IMR-90 (cell line): ENCODE measurements around the gene RGPD8. TPM values are rescaled to one million over a fixed set of nuclear protein-coding genes. Genes with fewer than 3 reads are reported as not detected.
A peak's percentile ranks its signal among the peaks of the same experiment; 100 is the strongest.

Experiments
- ATAC-seq: fragments of 200-7000 bp; cut with Tn5 transposase; 2 replicates; pipeline ENCODE4 v1.9.1; 2020; ENCODE audit warnings: low read depth, mild to moderate bottlenecking, moderate library complexity
- BruUV-seq: library from RNA; stranded (reverse); fragments of 400-500 nt; replicated peaks from 2 replicates; lab custom pipeline; 2021; lab: Mats Ljungman, UMichigan
- CTCF ChIA-PET: fragments of 300-600 bp; formaldehyde crosslinking; extraction: SDS; loops from one replicate; lab custom pipeline; 2021; ENCODE audit warnings: antibody characterized with exemption; lab: Yijun Ruan, JAX
- POLR2A ChIA-PET: fragments of 300-600 bp; sonication (Branson Sonifier 250); formaldehyde crosslinking; loops from one replicate; lab custom pipeline; 2022; ENCODE audit warnings: antibody characterized with exemption; ENCODE audit not compliant: unreplicated experiment; lab: Charles Lee
- DNase-seq: peaks from one replicate; pipeline ENCODE4 v3.0.0; 2013
- H2AFZ ChIP-seq: replicated peaks from 2 replicates; pipeline ENCODE3; 2013; ENCODE audit warnings: low read length, mild to moderate bottlenecking; ENCODE audit not compliant: poor library complexity
- H2AK5ac ChIP-seq: 2 replicates; pipeline ENCODE4 v1.6.1; 2013; ENCODE audit warnings: low read depth, low read length, inconsistent platforms
- H2AK9ac ChIP-seq: replicated peaks from 2 replicates; pipeline ENCODE3; 2013; ENCODE audit warnings: mild to moderate bottlenecking, low read depth, low read length, moderate library complexity; ENCODE audit not compliant: poor library complexity
- H2BK120ac ChIP-seq: 2 replicates; pipeline ENCODE4 v1.6.1; 2013; ENCODE audit warnings: low read depth, low read length, inconsistent platforms
- H2BK15ac ChIP-seq: 3 replicates; pipeline ENCODE4 v1.6.1; 2013; ENCODE audit warnings: low read depth, low read length, inconsistent platforms
- H2BK20ac ChIP-seq: 2 replicates; pipeline ENCODE4 v1.6.1; 2013; ENCODE audit warnings: low read depth, mild to moderate bottlenecking, inconsistent platforms, low read length, moderate library complexity
- H2BK5ac ChIP-seq: 2 replicates; pipeline ENCODE4 v1.6.1; 2013; ENCODE audit warnings: mild to moderate bottlenecking, low read depth, low read length, inconsistent platforms; ENCODE audit not compliant: poor library complexity, severe bottlenecking
- H3K14ac ChIP-seq: replicated peaks from 2 replicates; pipeline ENCODE4 v1.6.1; 2013; ENCODE audit warnings: low read depth, low read length, inconsistent platforms
- H3K18ac ChIP-seq: 2 replicates; pipeline ENCODE4 v1.6.1; 2013; ENCODE audit warnings: low read depth, low read length, control low read depth
- H3K23ac ChIP-seq: 2 replicates; pipeline ENCODE4 v1.6.1; 2013; ENCODE audit warnings: low read depth, low read length, inconsistent platforms
- H3K27ac ChIP-seq: 2 replicates; pipeline ENCODE4 v1.5.1; 2013; ENCODE audit warnings: mild to moderate bottlenecking, control low read depth, low read length; ENCODE audit not compliant: insufficient read depth
- H3K27me3 ChIP-seq: 2 replicates; pipeline ENCODE4 v1.6.1; 2013; ENCODE audit warnings: low read length; ENCODE audit not compliant: control insufficient read depth, insufficient read depth
- H3K36me3 ChIP-seq: 2 replicates; pipeline ENCODE4 v1.6.1; 2013; ENCODE audit warnings: low read length, mixed read lengths; ENCODE audit not compliant: control insufficient read depth, insufficient read depth
- H3K4ac ChIP-seq: 2 replicates; pipeline ENCODE4 v1.6.1; 2013; ENCODE audit warnings: low read depth, low read length, inconsistent platforms
- H3K4me1 ChIP-seq: 2 replicates; pipeline ENCODE4 v1.6.1; 2013; ENCODE audit warnings: low read length, mixed read lengths; ENCODE audit not compliant: control insufficient read depth, insufficient read depth
- H3K4me2 ChIP-seq: 2 replicates; pipeline ENCODE4 v1.6.1; 2013; ENCODE audit warnings: low read depth, mild to moderate bottlenecking, control low read depth, low read length, moderate library complexity
- H3K4me3 ChIP-seq: 2 replicates; pipeline ENCODE4 v1.5.1; 2013; ENCODE audit warnings: low read depth, mild to moderate bottlenecking, control low read depth, low read length, moderate library complexity; ENCODE audit not compliant: insufficient read depth
- H3K56ac ChIP-seq: 2 replicates; pipeline ENCODE4 v1.6.1; 2013; ENCODE audit warnings: low read length, inconsistent platforms; ENCODE audit not compliant: insufficient read depth; ENCODE audit errors: extremely low read depth
- H3K79me1 ChIP-seq, 2 experiments: 2 replicates each; pipeline ENCODE4 v1.6.1; 2013; ENCODE audit warnings: low read length in 2 of 2, inconsistent platforms in 1 of 2, low read depth in 1 of 2
- H3K9ac ChIP-seq: 2 replicates; pipeline ENCODE4 v1.6.1; 2013; ENCODE audit warnings: low read depth, low read length, control low read depth
- H3K9me1 ChIP-seq: 2 replicates; pipeline ENCODE4 v1.6.1; 2013; ENCODE audit warnings: low read length, inconsistent platforms; ENCODE audit not compliant: insufficient read depth
- H3K9me3 ChIP-seq: 2 replicates; pipeline ENCODE4 v1.6.1; 2013; ENCODE audit warnings: low read length; ENCODE audit not compliant: control insufficient read depth, insufficient read depth
- H4K20me1 ChIP-seq: 2 replicates; pipeline ENCODE4 v1.6.1; 2013; ENCODE audit warnings: low read length, inconsistent platforms; ENCODE audit not compliant: insufficient read depth
- H4K5ac ChIP-seq: 2 replicates; pipeline ENCODE4 v1.6.1; 2013; ENCODE audit warnings: mild to moderate bottlenecking, low read depth, low read length, control low read depth
- H4K8ac ChIP-seq, 2 experiments: 2 replicates each; pipeline ENCODE4 v1.6.1; 2013; ENCODE audit warnings: low read depth in 2 of 2, low read length in 2 of 2, control low read depth in 1 of 2, inconsistent platforms in 1 of 2
- H4K91ac ChIP-seq: 2 replicates; pipeline ENCODE4 v1.6.1; 2013; ENCODE audit warnings: low read depth, low read length, inconsistent platforms; ENCODE audit not compliant: insufficient read depth
- BHLHE40 ChIP-seq: fragments of 150-350 bp; IDR thresholded peaks from 2 replicates; pipeline ENCODE4 v1.6.1; 2016; ENCODE audit warnings: mild to moderate bottlenecking, low read depth, low read length
- CEBPB ChIP-seq: IDR thresholded peaks from 2 replicates; pipeline ENCODE4 v1.6.1; 2012; ENCODE audit warnings: low read depth, low read length, improper control_type of control experiment
- CHD1 ChIP-seq: IDR thresholded peaks from 2 replicates; pipeline ENCODE4 v1.6.1; 2012; ENCODE audit warnings: low read depth, low read length, improper control_type of control experiment
- MAZ ChIP-seq: IDR thresholded peaks from 2 replicates; pipeline ENCODE4 v1.6.1; 2012; ENCODE audit warnings: low read depth, mild to moderate bottlenecking, low read length, improper control_type of control experiment, moderate library complexity, borderline replicate concordance
- MXI1 ChIP-seq: IDR thresholded peaks from 2 replicates; pipeline ENCODE4 v1.6.1; 2012; ENCODE audit warnings: low read depth, mild to moderate bottlenecking, low read length, moderate library complexity, borderline replicate concordance
- NFE2L2 ChIP-seq: fragments of 150-350 bp; IDR thresholded peaks from 2 replicates; pipeline ENCODE4 v1.6.1; 2016; ENCODE audit warnings: low read depth, mild to moderate bottlenecking, low read length
- POLR2A ChIP-seq: IDR thresholded peaks from 2 replicates; pipeline ENCODE4 v1.6.1; 2012; ENCODE audit warnings: mild to moderate bottlenecking, low read depth, low read length
- RAD21 ChIP-seq: IDR thresholded peaks from 2 replicates; pipeline ENCODE4 v1.6.1; 2012; ENCODE audit warnings: low read length, improper control_type of control experiment
- WGBS, 2 experiments: methylation state at CpG; one replicate each; pipeline versions ENCODE4 v1.1.5 to v1.1.7; 2013; ENCODE audit warnings: missing lambda C conversion rate in 2 of 2; ENCODE audit not compliant: insufficient read length in 1 of 2; ENCODE audit errors: extremely low coverage in 2 of 2; 5-methylcytosine and 5-hydroxymethylcytosine counted together
- dilution Hi-C: fragments of 300-500 bp; cut with HindIII; formaldehyde crosslinking; loops from one replicate; pipeline ENCODE4 v1.14.3; 2018; ENCODE audit warnings: low sequenced_read_pairs; ENCODE audit not compliant: unreplicated experiment
- in situ Hi-C: fragments of 300-500 bp; cut with MboI; formaldehyde crosslinking; loops from 3 replicates; pipeline ENCODE4 v1.14.3; 2019; ENCODE audit warnings: low sequenced_read_pairs, inconsistent platforms, mixed read lengths
- intact Hi-C: fragments of 100-400 bp; cut with micrococcal nuclease; formaldehyde crosslinking; loops from 2 replicates; pipeline ENCODE4 v1.10.0; 2022
- polyA plus RNA-seq, 3 experiments: library from polyadenylated mRNA; depleted of rRNA; stranded (reverse); fragments of >200 nt; gene quantifications; 2 replicates each; pipeline ENCODE4 v1.2.3, GENCODE V29; 2012; ENCODE audit warnings: low replicate concordance in 1 of 3
- total RNA-seq: library from RNA; depleted of rRNA; stranded (reverse); fragments of >200 nt; gene quantifications from 2 replicates; pipeline ENCODE4 v1.2.3, GENCODE V29; 2012
- TF ChIP-seq, protein P1 (sequence below): fragments of 150-350 bp; IDR thresholded peaks from 2 replicates; pipeline ENCODE4 v1.6.1; 2016; ENCODE audit warnings: low read depth, mild to moderate bottlenecking, low read length, moderate library complexity, borderline replicate concordance

The RGPD8 gene
- total and polyA plus RNA-seq, 2 of the 4 experiments (the other 2 are of a cell fraction), result 0.67 to 4.1 TPM

DNA sequence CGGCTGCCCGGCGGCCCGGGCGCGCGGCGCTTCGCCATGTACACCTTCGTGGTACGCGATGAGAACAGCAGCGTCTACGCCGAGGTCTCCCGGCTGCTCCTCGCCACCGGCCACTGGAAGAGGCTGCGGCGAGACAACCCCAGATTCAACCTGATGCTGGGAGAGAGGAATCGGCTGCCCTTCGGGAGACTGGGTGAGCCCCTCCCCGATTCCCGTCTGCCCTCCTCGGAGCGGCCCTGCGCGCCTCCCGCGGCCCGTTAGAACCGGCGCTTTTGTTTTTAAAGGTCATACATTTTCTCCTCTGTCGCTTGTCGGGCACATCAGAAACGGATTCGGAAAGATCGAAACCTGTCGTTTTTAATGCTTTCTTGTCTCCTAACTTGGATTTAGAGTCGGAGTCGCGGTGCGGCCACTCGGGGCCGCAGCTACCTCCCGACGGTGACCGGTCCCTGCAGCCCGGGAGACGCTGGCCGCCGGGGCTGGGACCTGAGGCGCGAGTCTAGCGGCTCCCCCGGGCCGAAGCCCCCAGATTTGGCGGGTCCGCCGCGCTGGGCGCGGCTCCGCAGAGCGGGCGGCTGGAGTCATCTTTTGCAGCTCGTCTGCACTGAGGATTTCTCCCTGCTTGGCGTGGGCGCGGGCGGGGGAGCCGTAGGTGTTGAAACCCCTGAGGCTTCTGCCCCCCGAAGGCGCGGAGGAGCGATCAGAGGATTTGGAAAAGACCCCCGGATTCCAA is 49.0 kb upstream of the RGPD8 start:
- Histone ChIP-seq H3K9ac (peak overlapping the region; percentile 88), H3K56ac (peak overlapping the region; percentile 42; the same call in 1 of the 2 replicates), H4K5ac (no peak overlapping the region), H3K9me3 (no peaks in the 10 kb centered on the region), H2BK15ac (no peak overlapping the region), H2AK5ac (peak overlapping the region; percentile 73; the same call in 1 of the 2 replicates), H3K9me1 (peaks cover 12% of the 10 kb centered on the region; the same call in 1 of the 2 replicates), H3K18ac (0 out of 2 replicates have a peak overlapping the region, but pooled peaks have one; percentile 8), H2BK120ac (no peak overlapping the region), H2BK20ac (no peak overlapping the region), H3K4me2 (peak overlapping the region; percentile 97), H3K36me3 (peaks cover 5% of the 10 kb centered on the region), H4K91ac (0 out of 2 replicates have a peak overlapping the region, but pooled peaks have one; percentile 52), H4K8ac (peak overlapping the region; percentile 2 to 46; a peak in 1 of 4 replicates), H3K4ac (peak overlapping the region; percentile 76), H4K20me1 (peaks cover 8% of the 10 kb centered on the region), H3K27ac (peak overlapping the region; percentile 74), H2AFZ (peak overlapping the region; percentile 96), H3K23ac (peak overlapping the region; percentile 97), H2BK5ac (peak overlapping the region; percentile 71), H3K4me3 (peak overlapping the region; percentile 94), H2AK9ac (peak overlapping the region; percentile 97), H3K27me3 (no peaks in the 10 kb centered on the region), H3K79me1 (peaks cover 23 to 42% of the 10 kb centered on the region in 2 experiments), H3K14ac (peak overlapping the region; percentile 97), H3K4me1 (peaks cover 2% of the 10 kb centered on the region; the same call in 1 of the 2 replicates)
- DNase-seq (peak; percentile 42), ATAC-seq (peak; percentile 32)
- POLR2A ChIA-PET, result interaction anchor here (0.6 kb wide), 1 partner anchor 102 kb away, joined by 6 read pairs; no protein-coding TSS in a partner anchor
- CTCF ChIA-PET, result no interaction called here
- intact Hi-C loops (loop anchor here (5.0 kb wide), 1 partner anchor 225 kb away; the partner anchor contains the start of gene ZC3H8), in situ Hi-C loops (no loop called here), dilution Hi-C loops (no loop called here)
- no peak for TF ChIP-seq CEBPB
- TF ChIP-seq RAD21, result no peak
- TF ChIP-seq, protein P1, sequence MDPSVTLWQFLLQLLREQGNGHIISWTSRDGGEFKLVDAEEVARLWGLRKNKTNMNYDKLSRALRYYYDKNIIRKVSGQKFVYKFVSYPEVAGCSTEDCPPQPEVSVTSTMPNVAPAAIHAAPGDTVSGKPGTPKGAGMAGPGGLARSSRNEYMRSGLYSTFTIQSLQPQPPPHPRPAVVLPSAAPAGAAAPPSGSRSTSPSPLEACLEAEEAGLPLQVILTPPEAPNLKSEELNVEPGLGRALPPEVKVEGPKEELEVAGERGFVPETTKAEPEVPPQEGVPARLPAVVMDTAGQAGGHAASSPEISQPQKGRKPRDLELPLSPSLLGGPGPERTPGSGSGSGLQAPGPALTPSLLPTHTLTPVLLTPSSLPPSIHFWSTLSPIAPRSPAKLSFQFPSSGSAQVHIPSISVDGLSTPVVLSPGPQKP, result no peak
- no peak; the same call in 1 of the 2 replicates for TF ChIP-seq POLR2A
- no peak for TF ChIP-seq MXI1
- no peak for TF ChIP-seq MAZ
- no peak for TF ChIP-seq BHLHE40
- no peak for TF ChIP-seq NFE2L2
- TF ChIP-seq CHD1, result no peak
- BruUV-seq, result no TSS peak
- 1% methylated on average over 64 of the region's 77 CpGs; no CpG with 5 or more reads in 1 of the 2 experiments for WGBS, 2 experiments
